ENCODE results near the gene CRYGS.
"Not testable (repeated sequence)": the region's sequence is repeated elsewhere in the genome, so short reads cannot be mapped to it uniquely, and the experiment has no call there.

The CRYGS gene

DNA sequence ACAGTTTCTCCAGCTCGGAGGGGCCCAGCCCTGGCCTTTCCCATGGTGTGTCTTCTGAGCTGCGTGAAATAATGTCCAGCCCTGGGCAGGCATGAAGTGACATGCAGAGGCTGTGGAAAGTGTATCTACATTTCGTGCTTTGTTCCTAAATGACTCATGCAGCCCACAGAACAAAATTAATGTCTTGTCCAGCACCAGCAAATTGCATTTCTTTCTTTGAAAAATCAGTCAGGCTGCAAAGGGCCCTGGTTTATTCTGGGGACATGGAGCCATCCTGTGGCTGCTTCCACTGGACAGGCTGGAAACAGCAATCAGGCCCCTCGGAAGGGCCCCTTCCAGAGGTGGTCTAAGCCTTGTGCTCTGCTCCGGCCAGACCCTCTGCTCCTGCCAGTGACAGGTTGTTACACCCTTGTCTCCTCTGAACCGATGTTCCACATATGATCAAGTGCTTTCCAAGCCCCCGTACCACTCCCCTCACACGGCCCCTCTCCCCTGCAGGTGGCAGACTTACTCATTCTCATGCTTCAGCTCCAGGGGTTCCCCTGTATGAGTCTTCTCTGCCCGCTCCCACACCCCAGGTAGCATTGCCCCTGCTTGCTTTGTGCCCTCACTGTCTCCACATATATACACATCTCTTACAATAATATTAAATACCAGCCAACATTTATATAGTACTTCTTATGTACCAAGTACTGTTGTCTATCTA, 33.7 kb downstream of the CRYGS start:
- no peaks in the 10 kb centered on the region for H3K36me3 ChIP-seq (ENCODE audit: insufficient read depth, insufficient read length, low read length)
- no peak overlapping the region for H3K4me3 ChIP-seq (ENCODE audit: insufficient read length, low read depth)
- H3K27me3 ChIP-seq (ENCODE audit: insufficient read depth, insufficient read length): no peaks in the 10 kb centered on the region
- no peak for TF ChIP-seq ZNF274 (IDR thresholded peaks at IDR 0.05; ENCODE audit: low read depth, low read length)
- no peak for TF ChIP-seq SUZ12 (IDR thresholded peaks at IDR 0.05; ENCODE audit: extremely low read depth, insufficient read depth, insufficient read length)
- no peak for TF ChIP-seq YY1 (IDR thresholded peaks at IDR 0.05; ENCODE audit: insufficient read depth, insufficient read length)
- no peak for DNase-seq (ENCODE audit: low read depth, low spot score)
- no peak overlapping the region for H3K9ac ChIP-seq (ENCODE audit: insufficient read length, low read depth)
- H3K4me1 ChIP-seq (ENCODE audit: insufficient read depth, insufficient read length): peaks cover 5% of the 10 kb centered on the region
- no peaks in the 10 kb centered on the region for H3K9me3 ChIP-seq (ENCODE audit: insufficient read depth, low read length)

DNA sequence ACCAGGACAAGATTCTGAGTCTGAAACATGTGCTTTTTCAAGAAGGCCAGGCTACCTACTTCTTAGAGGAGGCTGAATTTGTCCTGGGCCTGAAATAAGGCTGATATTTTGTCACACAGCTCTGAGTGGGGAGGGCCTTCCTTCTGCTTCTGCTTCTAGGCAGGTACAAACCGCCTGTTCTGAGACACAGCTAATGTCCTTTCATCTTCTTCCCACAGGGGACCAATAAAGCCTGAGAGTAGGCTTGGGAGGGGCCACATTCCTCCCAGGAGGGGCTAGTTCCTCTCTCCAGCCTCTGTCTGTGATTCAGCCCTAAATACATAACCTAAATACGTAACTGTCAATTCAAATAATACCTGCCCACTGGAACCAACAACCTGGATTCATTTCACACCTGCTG, 34.8 kb downstream of the CRYGS start:
- TF ChIP-seq YY1 (IDR thresholded peaks at IDR 0.05; ENCODE audit: insufficient read depth, insufficient read length) (no peak), ZNF274 (IDR thresholded peaks at IDR 0.05; ENCODE audit: low read depth, low read length) (no peak)
- H3K9ac ChIP-seq (ENCODE audit: insufficient read length, low read depth): no peak overlapping the region
- no peak for DNase-seq (ENCODE audit: low read depth, low spot score)
- no peaks in the 10 kb centered on the region for H3K36me3 ChIP-seq (ENCODE audit: insufficient read depth, insufficient read length, low read length)
- no peaks in the 10 kb centered on the region for H3K9me3 ChIP-seq (ENCODE audit: insufficient read depth, low read length)
- peaks cover 5% of the 10 kb centered on the region for H3K4me1 ChIP-seq (ENCODE audit: insufficient read depth, insufficient read length)
- no peaks in the 10 kb centered on the region for H3K27me3 ChIP-seq (ENCODE audit: insufficient read depth, insufficient read length)
- H3K4me3 ChIP-seq (ENCODE audit: insufficient read length, low read depth): no peak overlapping the region

DNA sequence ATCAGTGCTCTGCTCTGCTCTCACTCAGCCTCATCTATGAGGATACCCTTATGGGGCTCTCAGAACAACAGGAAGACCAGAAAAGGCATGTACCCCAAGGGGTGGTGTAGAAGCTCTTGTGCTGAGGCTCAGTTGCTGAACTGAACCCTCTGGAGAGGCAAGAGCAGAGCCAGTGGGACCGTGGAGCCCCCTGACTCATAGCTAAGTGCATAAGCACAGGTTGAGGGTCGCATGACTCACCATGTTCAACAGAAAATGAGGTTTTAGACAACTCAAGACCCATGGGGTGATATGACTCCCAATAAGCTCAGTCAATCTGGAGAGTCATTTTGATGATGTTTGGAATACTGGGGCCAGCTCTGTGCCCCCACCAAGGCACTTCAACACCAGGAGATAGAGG, 37.3 kb downstream of the CRYGS start:
- no peak for DNase-seq (ENCODE audit: low read depth, low spot score)
- H3K36me3 ChIP-seq (ENCODE audit: insufficient read depth, insufficient read length, low read length): no peaks in the 10 kb centered on the region
- H3K9ac ChIP-seq (ENCODE audit: insufficient read length, low read depth): no peak overlapping the region
- H3K4me1 ChIP-seq (ENCODE audit: insufficient read depth, insufficient read length): peaks cover 12% of the 10 kb centered on the region
- H3K4me3 ChIP-seq (ENCODE audit: insufficient read length, low read depth): no peak overlapping the region
- H3K27me3 ChIP-seq (ENCODE audit: insufficient read depth, insufficient read length): no peaks in the 10 kb centered on the region
- no peaks in the 10 kb centered on the region for H3K9me3 ChIP-seq (ENCODE audit: insufficient read depth, low read length)
- no peak for TF ChIP-seq SUZ12 (IDR thresholded peaks at IDR 0.05; ENCODE audit: extremely low read depth, insufficient read depth, insufficient read length)
- TF ChIP-seq ZNF274 (IDR thresholded peaks at IDR 0.05; ENCODE audit: low read depth, low read length): no peak
- TF ChIP-seq YY1 (IDR thresholded peaks at IDR 0.05; ENCODE audit: insufficient read depth, insufficient read length): no peak

GRCh38 chr3:186506191-186506739, 37.9 kb downstream of the CRYGS start:
- Histone ChIP-seq H3K4me1 (ENCODE audit: insufficient read depth, insufficient read length) (peaks cover 12% of the 10 kb centered on the region), H3K9ac (ENCODE audit: insufficient read length, low read depth) (no peak overlapping the region), H3K36me3 (ENCODE audit: insufficient read depth, insufficient read length, low read length) (no peaks in the 10 kb centered on the region), H3K4me3 (ENCODE audit: insufficient read length, low read depth) (no peak overlapping the region), H3K9me3 (ENCODE audit: insufficient read depth, low read length) (no peaks in the 10 kb centered on the region), H3K27me3 (ENCODE audit: insufficient read depth, insufficient read length) (no peaks in the 10 kb centered on the region)
- no peak for DNase-seq (ENCODE audit: low read depth, low spot score)
- TF ChIP-seq SUZ12 (IDR thresholded peaks at IDR 0.05; ENCODE audit: extremely low read depth, insufficient read depth, insufficient read length): no peak
- no peak for TF ChIP-seq YY1 (IDR thresholded peaks at IDR 0.05; ENCODE audit: insufficient read depth, insufficient read length)
- TF ChIP-seq ZNF274 (IDR thresholded peaks at IDR 0.05; ENCODE audit: low read depth, low read length): no peak

DNA sequence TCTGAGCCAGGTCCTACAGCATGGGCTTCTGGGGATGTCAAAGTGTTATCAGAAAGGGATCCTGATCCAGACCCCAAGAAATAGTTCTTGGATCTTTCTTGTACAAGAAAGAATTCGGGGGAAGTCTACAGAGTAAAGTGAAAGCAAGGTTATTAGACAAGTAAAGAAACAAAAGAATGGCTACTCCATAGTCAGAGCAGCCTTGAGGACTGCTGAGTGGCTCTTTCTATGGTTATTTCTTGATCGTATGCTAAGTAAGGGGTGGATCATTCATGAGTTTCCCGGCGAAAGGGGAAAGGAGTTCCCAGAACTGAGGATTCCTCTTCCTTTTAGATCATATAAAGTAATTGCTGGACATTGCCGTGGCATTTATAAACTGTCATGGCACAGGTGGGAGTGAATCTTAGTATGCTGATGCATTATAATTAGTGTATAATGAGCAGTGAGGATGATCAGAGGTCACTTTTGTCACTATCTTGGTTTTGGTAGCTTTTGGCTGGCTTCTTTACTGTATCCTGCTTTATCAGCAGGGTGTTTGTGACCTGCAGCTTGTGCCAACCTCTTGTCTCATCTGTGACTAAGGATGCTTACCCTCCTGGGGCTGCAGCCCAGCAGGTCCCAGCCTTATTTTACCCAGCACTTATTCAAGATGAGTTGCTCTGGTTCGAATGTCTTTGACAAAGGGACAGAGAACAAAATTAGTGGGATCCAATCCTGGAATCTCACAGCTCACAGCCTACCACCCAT, 41.0 kb downstream of the CRYGS start:
- Histone ChIP-seq H3K4me1 (ENCODE audit: insufficient read depth, insufficient read length) (peaks cover 7% of the 10 kb centered on the region), H3K9me3 (ENCODE audit: insufficient read depth, low read length) (no peaks in the 10 kb centered on the region), H3K9ac (ENCODE audit: insufficient read length, low read depth) (no peak overlapping the region), H3K4me3 (ENCODE audit: insufficient read length, low read depth) (no peak overlapping the region), H3K36me3 (ENCODE audit: insufficient read depth, insufficient read length, low read length) (no peaks in the 10 kb centered on the region), H3K27me3 (ENCODE audit: insufficient read depth, insufficient read length) (no peaks in the 10 kb centered on the region)
- TF ChIP-seq SUZ12 (IDR thresholded peaks at IDR 0.05; ENCODE audit: extremely low read depth, insufficient read depth, insufficient read length) (no peak), ZNF274 (IDR thresholded peaks at IDR 0.05; ENCODE audit: low read depth, low read length) (no peak), YY1 (IDR thresholded peaks at IDR 0.05; ENCODE audit: insufficient read depth, insufficient read length) (no peak)
- DNase-seq (ENCODE audit: low read depth, low spot score): no peak

DNA sequence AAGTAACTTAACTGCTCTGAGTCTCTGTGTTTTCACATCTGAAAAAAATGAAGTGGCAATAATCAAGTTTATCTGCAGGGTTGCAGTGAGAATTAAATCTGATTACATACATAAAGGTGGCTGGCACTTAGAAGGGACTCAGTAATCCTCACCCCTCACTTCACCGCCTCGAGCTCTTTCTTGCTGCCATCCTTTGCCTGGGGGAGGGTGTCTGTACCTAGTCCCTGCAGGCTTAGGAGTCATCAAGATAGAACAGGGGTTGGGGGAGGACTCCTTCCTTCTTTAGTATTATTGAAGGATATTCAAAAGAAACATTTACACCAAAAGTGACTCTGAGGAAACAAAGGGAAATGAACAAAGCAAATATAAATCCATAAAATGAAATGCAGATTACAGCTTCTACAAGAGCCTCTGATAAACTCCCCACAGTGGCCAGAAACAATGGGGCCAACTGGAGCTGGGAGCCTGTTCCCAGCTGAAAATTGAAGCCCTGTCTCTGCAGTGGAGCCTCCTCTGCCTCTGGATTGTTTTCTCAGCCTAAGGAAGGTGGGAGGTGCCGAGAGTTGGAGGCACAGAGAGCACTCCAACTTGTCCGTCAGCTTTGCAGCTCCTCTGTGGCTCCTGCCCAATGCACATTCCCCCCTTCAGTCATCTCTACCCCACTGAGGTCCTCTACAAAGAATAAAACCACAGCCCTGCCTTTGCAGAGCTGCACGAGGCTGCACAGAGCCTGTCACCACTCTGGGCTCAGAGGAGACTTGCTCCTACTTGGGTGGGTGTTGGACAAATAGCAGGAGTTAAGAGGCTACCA, 41.8 kb downstream of the CRYGS start:
- no peaks in the 10 kb centered on the region for H3K9me3 ChIP-seq (ENCODE audit: insufficient read depth, low read length)
- DNase-seq (ENCODE audit: low read depth, low spot score): no peak
- no peak overlapping the region for H3K9ac ChIP-seq (ENCODE audit: insufficient read length, low read depth)
- H3K4me3 ChIP-seq (ENCODE audit: insufficient read length, low read depth): no peak overlapping the region
- no peak for TF ChIP-seq SUZ12 (IDR thresholded peaks at IDR 0.05; ENCODE audit: extremely low read depth, insufficient read depth, insufficient read length)
- no peak for TF ChIP-seq YY1 (IDR thresholded peaks at IDR 0.05; ENCODE audit: insufficient read depth, insufficient read length)
- no peak for TF ChIP-seq ZNF274 (IDR thresholded peaks at IDR 0.05; ENCODE audit: low read depth, low read length)
- peaks cover 7% of the 10 kb centered on the region for H3K4me1 ChIP-seq (ENCODE audit: insufficient read depth, insufficient read length)
- H3K27me3 ChIP-seq (ENCODE audit: insufficient read depth, insufficient read length): no peaks in the 10 kb centered on the region
- no peaks in the 10 kb centered on the region for H3K36me3 ChIP-seq (ENCODE audit: insufficient read depth, insufficient read length, low read length)

GRCh38 chr3:186499949-186500348, 44.2 kb downstream of the CRYGS start:
- not testable (repeated sequence) for H3K4me3 ChIP-seq (ENCODE audit: insufficient read length, low read depth); H3K27me3 ChIP-seq (ENCODE audit: insufficient read depth, insufficient read length); H3K9me3 ChIP-seq (ENCODE audit: insufficient read depth, low read length); H3K4me1 ChIP-seq (ENCODE audit: insufficient read depth, insufficient read length); H3K36me3 ChIP-seq (ENCODE audit: insufficient read depth, insufficient read length, low read length); DNase-seq (ENCODE audit: low read depth, low spot score); H3K9ac ChIP-seq (ENCODE audit: insufficient read length, low read depth)

GRCh38 chr3:186498022-186498421, 46.2 kb downstream of the CRYGS start:
- not testable (repeated sequence) for H3K9ac ChIP-seq (ENCODE audit: insufficient read length, low read depth); H3K36me3 ChIP-seq (ENCODE audit: insufficient read depth, insufficient read length, low read length); H3K9me3 ChIP-seq (ENCODE audit: insufficient read depth, low read length); DNase-seq (ENCODE audit: low read depth, low spot score); H3K27me3 ChIP-seq (ENCODE audit: insufficient read depth, insufficient read length); H3K4me3 ChIP-seq (ENCODE audit: insufficient read length, low read depth); H3K4me1 ChIP-seq (ENCODE audit: insufficient read depth, insufficient read length)

Measured in NT2/D1 (cell line).